GM23338 (cell line): ENCODE measurements around the gene CATSPERE. TPM values are rescaled to one million over a fixed set of nuclear protein-coding genes. Genes with fewer than 3 reads are reported as not detected.

Source experiments
- ATAC-seq: fragments of 200-7000 bp; cut with Tn5 transposase; 3 replicates; pipeline ENCODE4 v1.9.1; 2020
- DNase-seq: peaks from one replicate; pipeline ENCODE4 v3.0.0-alpha.2; 2015; ENCODE audit warnings: low spot score
- H2AFZ ChIP-seq: fragments of 200-600 bp; sonication (generic); 2 replicates; pipeline ENCODE4 v1.8.0; 2016; ENCODE audit warnings: antibody characterized with exemption, mild to moderate bottlenecking, moderate library complexity
- H3F3A ChIP-seq: fragments of 200-600 bp; sonication (generic); replicated peaks from 2 replicates; pipeline ENCODE4 v1.8.0; 2017; ENCODE audit warnings: antibody characterized with exemption, mixed run types, low read depth
- H3K27ac ChIP-seq: fragments of 200-600 bp; sonication (generic); 2 replicates; pipeline ENCODE4 v1.6.1; 2016; ENCODE audit warnings: low read depth
- H3K27me3 ChIP-seq: fragments of 200-600 bp; sonication (generic); 2 replicates; pipeline ENCODE4 v1.8.0; 2016; ENCODE audit warnings: mild to moderate bottlenecking, mixed run types, moderate library complexity; ENCODE audit not compliant: insufficient read depth
- H3K36me3 ChIP-seq: fragments of 200-600 bp; sonication (generic); 2 replicates; pipeline ENCODE4 v1.8.0; 2016; ENCODE audit warnings: mild to moderate bottlenecking; ENCODE audit not compliant: insufficient read depth
- H3K4me1 ChIP-seq: fragments of 200-600 bp; sonication (generic); 2 replicates; pipeline ENCODE4 v1.8.0; 2016; ENCODE audit warnings: mild to moderate bottlenecking, moderate library complexity; ENCODE audit not compliant: insufficient read depth
- H3K4me2 ChIP-seq: fragments of 200-600 bp; sonication (generic); 2 replicates; pipeline ENCODE4 v1.7.1; 2017; ENCODE audit warnings: mixed run types
- H3K4me3 ChIP-seq: fragments of 200-600 bp; sonication (generic); 2 replicates; pipeline ENCODE4 v1.6.1; 2016; ENCODE audit warnings: mixed run types
- H3K79me2 ChIP-seq: fragments of 200-600 bp; sonication (generic); replicated peaks from 2 replicates; pipeline ENCODE4 v1.8.0; 2017; ENCODE audit warnings: mild to moderate bottlenecking; ENCODE audit not compliant: insufficient read depth
- H3K9me2 ChIP-seq: fragments of 200-600 bp; sonication (generic); 2 replicates; pipeline ENCODE4 v1.8.0; 2017; ENCODE audit not compliant: insufficient read depth
- H4K20me1 ChIP-seq: fragments of 200-600 bp; sonication (generic); replicated peaks from 2 replicates; pipeline ENCODE4 v1.8.0; 2017; ENCODE audit warnings: mild to moderate bottlenecking; ENCODE audit not compliant: insufficient read depth
- H3K27ac Mint-ChIP-seq: 2 replicates; pipeline ENCODE4 v1.8.0; 2020; ENCODE audit warnings: inconsistent platforms, mild to moderate bottlenecking, moderate library complexity, mixed read lengths
- H3K27me3 Mint-ChIP-seq: 3 replicates; pipeline ENCODE4 v1.8.0; 2022; ENCODE audit warnings: low read depth, mild to moderate bottlenecking, moderate library complexity, mixed read lengths, inconsistent platforms; ENCODE audit not compliant: insufficient read depth, poor library complexity
- H3K36me3 Mint-ChIP-seq: 3 replicates; pipeline ENCODE4 v1.8.0; 2021; ENCODE audit warnings: low read depth, mild to moderate bottlenecking, inconsistent platforms, moderate library complexity, mixed read lengths
- H3K4me1 Mint-ChIP-seq: 3 replicates; pipeline ENCODE4 v1.8.0; 2020; ENCODE audit warnings: mild to moderate bottlenecking, inconsistent platforms, mixed read lengths
- H3K4me3 Mint-ChIP-seq: 3 replicates; pipeline ENCODE4 v1.8.0; 2021; ENCODE audit warnings: moderate library complexity, mild to moderate bottlenecking, inconsistent platforms, mixed read lengths
- H3K9me3 Mint-ChIP-seq: 3 replicates; pipeline ENCODE4 v1.8.0; 2020; ENCODE audit warnings: moderate library complexity, mild to moderate bottlenecking, inconsistent platforms, mixed read lengths
- CREB1 ChIP-seq: fragments of 250-450 bp; sonication (Bioruptor Pico); IDR thresholded peaks from 2 replicates; pipeline ENCODE4 v1.5.0; 2020; ENCODE audit warnings: low read depth, mild to moderate bottlenecking, moderate library complexity
- NANOG ChIP-seq: IDR thresholded peaks from 2 replicates; pipeline ENCODE4 v1.6.1; 2016; ENCODE audit warnings: antibody characterized with exemption, borderline replicate concordance
- STAT1 ChIP-seq: IDR thresholded peaks from one replicate; pipeline ENCODE4 v1.6.1; 2016; ENCODE audit warnings: antibody characterized with exemption; ENCODE audit not compliant: unreplicated experiment
- ZNF114 ChIP-seq: fragments of 250-450 bp; sonication (Bioruptor Pico); IDR thresholded peaks from 2 replicates; pipeline ENCODE4 v1.5.0; 2020; ENCODE audit warnings: mild to moderate bottlenecking, moderate library complexity
- polyA plus RNA-seq: library from polyadenylated mRNA; unstranded; fragments of >200 nt; fragmentation: Nextera tagmentation; extraction: Ambion mirVana; gene quantifications from 2 replicates; pipeline ENCODE4 v1.2.1, GENCODE V29; 2016
- total RNA-seq: library from RNA; depleted of rRNA; stranded (reverse); fragments of >200 nt; shearing (Covaris generic); gene quantifications from 2 replicates; pipeline ENCODE4 v1.2.3, GENCODE V29; 2014
- TF ChIP-seq, protein P1 (sequence below): fragments of 250-450 bp; sonication (Bioruptor Pico); IDR thresholded peaks from 2 replicates; pipeline ENCODE4 v1.5.0; 2020; ENCODE audit warnings: mild to moderate bottlenecking, moderate library complexity
- TF ChIP-seq, protein P2 (sequence below): IDR thresholded peaks from 2 replicates; pipeline ENCODE4 v1.6.1; 2016; ENCODE audit warnings: antibody characterized with exemption

Gene CATSPERE
- total and polyA plus RNA-seq, 2 experiments from 2014 or later: 0.70 TPM; not detected in 1

DNA sequence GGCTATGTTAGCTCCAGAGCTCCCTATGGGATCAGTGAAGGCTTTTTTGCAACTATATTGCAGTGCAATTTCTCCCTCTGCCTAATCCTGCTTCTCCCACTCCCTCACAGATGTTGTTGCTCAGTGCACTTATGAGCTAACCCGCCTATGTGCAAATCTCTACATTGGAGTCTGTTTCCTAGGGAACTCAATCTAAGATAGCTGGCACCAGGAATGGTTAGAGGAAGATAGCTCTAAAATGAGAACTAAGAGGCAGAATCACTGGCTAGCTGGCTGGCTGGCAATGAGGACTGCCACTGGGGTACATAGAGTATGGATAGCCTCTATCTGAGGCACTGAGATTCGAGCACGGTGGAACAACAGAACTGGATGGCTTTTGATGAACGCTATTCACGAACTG, 48.9 kb upstream of the CATSPERE start (continued):
- TF ChIP-seq, protein P1, sequence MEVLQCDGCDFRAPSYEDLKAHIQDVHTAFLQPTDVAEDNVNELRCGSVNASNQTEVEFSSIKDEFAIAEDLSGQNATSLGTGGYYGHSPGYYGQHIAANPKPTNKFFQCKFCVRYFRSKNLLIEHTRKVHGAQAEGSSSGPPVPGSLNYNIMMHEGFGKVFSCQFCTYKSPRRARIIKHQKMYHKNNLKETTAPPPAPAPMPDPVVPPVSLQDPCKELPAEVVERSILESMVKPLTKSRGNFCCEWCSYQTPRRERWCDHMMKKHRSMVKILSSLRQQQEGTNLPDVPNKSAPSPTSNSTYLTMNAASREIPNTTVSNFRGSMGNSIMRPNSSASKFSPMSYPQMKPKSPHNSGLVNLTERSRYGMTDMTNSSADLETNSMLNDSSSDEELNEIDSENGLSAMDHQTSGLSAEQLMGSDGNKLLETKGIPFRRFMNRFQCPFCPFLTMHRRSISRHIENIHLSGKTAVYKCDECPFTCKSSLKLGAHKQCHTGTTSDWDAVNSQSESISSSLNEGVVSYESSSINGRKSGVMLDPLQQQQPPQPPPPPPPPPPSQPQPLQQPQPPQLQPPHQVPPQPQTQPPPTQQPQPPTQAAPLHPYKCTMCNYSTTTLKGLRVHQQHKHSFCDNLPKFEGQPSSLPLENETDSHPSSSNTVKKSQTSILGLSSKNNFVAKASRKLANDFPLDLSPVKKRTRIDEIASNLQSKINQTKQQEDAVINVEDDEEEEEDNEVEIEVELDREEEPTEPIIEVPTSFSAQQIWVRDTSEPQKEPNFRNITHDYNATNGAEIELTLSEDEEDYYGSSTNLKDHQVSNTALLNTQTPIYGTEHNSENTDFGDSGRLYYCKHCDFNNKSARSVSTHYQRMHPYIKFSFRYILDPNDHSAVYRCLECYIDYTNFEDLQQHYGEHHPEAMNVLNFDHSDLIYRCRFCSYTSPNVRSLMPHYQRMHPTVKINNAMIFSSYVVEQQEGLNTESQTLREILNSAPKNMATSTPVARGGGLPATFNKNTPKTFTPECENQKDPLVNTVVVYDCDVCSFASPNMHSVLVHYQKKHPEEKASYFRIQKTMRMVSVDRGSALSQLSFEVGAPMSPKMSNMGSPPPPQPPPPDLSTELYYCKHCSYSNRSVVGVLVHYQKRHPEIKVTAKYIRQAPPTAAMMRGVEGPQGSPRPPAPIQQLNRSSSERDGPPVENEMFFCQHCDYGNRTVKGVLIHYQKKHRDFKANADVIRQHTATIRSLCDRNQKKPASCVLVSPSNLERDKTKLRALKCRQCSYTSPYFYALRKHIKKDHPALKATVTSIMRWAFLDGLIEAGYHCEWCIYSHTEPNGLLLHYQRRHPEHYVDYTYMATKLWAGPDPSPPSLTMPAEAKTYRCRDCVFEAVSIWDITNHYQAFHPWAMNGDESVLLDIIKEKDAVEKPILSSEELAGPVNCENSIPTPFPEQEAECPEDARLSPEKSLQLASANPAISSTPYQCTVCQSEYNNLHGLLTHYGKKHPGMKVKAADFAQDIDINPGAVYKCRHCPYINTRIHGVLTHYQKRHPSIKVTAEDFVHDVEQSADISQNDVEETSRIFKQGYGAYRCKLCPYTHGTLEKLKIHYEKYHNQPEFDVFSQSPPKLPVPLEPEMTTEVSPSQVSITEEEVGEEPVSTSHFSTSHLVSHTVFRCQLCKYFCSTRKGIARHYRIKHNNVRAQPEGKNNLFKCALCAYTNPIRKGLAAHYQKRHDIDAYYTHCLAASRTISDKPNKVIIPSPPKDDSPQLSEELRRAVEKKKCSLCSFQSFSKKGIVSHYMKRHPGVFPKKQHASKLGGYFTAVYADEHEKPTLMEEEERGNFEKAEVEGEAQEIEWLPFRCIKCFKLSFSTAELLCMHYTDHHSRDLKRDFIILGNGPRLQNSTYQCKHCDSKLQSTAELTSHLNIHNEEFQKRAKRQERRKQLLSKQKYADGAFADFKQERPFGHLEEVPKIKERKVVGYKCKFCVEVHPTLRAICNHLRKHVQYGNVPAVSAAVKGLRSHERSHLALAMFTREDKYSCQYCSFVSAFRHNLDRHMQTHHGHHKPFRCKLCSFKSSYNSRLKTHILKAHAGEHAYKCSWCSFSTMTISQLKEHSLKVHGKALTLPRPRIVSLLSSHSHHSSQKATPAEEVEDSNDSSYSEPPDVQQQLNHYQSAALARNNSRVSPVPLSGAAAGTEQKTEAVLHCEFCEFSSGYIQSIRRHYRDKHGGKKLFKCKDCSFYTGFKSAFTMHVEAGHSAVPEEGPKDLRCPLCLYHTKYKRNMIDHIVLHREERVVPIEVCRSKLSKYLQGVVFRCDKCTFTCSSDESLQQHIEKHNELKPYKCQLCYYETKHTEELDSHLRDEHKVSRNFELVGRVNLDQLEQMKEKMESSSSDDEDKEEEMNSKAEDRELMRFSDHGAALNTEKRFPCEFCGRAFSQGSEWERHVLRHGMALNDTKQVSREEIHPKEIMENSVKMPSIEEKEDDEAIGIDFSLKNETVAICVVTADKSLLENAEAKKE (CRISPR knock-in tag): no peak
- TF ChIP-seq CREB1 (CRISPR knock-in tag) (no peak), NANOG (no peak), STAT1 (no peak)
- TF ChIP-seq, protein P2, sequence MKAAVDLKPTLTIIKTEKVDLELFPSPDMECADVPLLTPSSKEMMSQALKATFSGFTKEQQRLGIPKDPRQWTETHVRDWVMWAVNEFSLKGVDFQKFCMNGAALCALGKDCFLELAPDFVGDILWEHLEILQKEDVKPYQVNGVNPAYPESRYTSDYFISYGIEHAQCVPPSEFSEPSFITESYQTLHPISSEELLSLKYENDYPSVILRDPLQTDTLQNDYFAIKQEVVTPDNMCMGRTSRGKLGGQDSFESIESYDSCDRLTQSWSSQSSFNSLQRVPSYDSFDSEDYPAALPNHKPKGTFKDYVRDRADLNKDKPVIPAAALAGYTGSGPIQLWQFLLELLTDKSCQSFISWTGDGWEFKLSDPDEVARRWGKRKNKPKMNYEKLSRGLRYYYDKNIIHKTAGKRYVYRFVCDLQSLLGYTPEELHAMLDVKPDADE: no peak

DNA sequence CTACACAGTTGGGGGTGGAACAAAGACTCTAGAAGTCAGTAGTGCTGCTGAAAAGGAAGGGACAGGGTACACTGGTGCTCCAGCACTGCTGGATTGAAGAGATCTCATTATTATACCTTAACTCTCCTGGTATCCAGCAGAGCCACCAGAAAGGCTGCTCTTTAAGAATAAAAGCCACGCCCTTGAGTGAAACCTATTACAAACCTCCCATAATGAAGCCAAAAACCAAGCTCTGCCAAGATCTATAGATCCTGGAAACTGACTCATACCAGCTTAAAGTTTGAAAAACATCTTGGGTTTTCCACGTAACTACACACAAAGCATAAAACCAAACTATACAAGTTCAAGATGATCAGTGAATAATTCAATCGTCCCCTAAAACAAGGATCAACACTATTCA, 47.3 kb upstream of the CATSPERE start:
- no peak overlapping the region for H2AFZ ChIP-seq
- no peaks in the 10 kb centered on the region for H3K79me2 ChIP-seq
- no peak overlapping the region for H3K4me3 ChIP-seq
- H3F3A ChIP-seq: no peaks in the 10 kb centered on the region
- Mint-ChIP-seq H3K27me3 (no peaks in the 10 kb centered on the region), H3K27ac (no peak overlapping the region), H3K4me1 (peaks cover 19% of the 10 kb centered on the region), H3K9me3 (no peaks in the 10 kb centered on the region), H3K4me3 (no peak overlapping the region), H3K36me3 (peaks cover 74% of the 10 kb centered on the region)
- H3K9me2 ChIP-seq: no peaks in the 10 kb centered on the region
- no peak overlapping the region for H3K4me2 ChIP-seq
- no peak overlapping the region for H3K27ac ChIP-seq
- peaks cover 75% of the 10 kb centered on the region for H3K36me3 ChIP-seq
- DNase-seq (no peak), ATAC-seq (no peak)
- H3K27me3 ChIP-seq: no peaks in the 10 kb centered on the region
- no peaks in the 10 kb centered on the region for H3K4me1 ChIP-seq
- H4K20me1 ChIP-seq: no peaks in the 10 kb centered on the region
- TF ChIP-seq, protein P1 (CRISPR knock-in tag): no peak
- TF ChIP-seq ZNF114: no peak
- TF ChIP-seq, protein P2: no peak
